GM23338 (cell line): ENCODE data around the gene ASRGL1. TPM values are rescaled to one million over a fixed set of nuclear protein-coding genes. Genes with fewer than 3 reads are reported as not detected.

ENCODE experiments used
- ATAC-seq: fragments of 200-7000 bp; cut with Tn5 transposase; 3 replicates; pipeline ENCODE4 v1.9.1; 2020
- DNase-seq: peaks from one replicate; pipeline ENCODE4 v3.0.0-alpha.2; 2015; ENCODE audit warnings: low spot score
- H2AFZ ChIP-seq: fragments of 200-600 bp; sonication (generic); 2 replicates; pipeline ENCODE4 v1.8.0; 2016; ENCODE audit warnings: antibody characterized with exemption, mild to moderate bottlenecking, moderate library complexity
- H3F3A ChIP-seq: fragments of 200-600 bp; sonication (generic); replicated peaks from 2 replicates; pipeline ENCODE4 v1.8.0; 2017; ENCODE audit warnings: antibody characterized with exemption, mixed run types, low read depth
- H3K27ac ChIP-seq: fragments of 200-600 bp; sonication (generic); 2 replicates; pipeline ENCODE4 v1.6.1; 2016; ENCODE audit warnings: low read depth
- H3K27me3 ChIP-seq: fragments of 200-600 bp; sonication (generic); 2 replicates; pipeline ENCODE4 v1.8.0; 2016; ENCODE audit warnings: mild to moderate bottlenecking, mixed run types, moderate library complexity; ENCODE audit not compliant: insufficient read depth
- H3K36me3 ChIP-seq: fragments of 200-600 bp; sonication (generic); 2 replicates; pipeline ENCODE4 v1.8.0; 2016; ENCODE audit warnings: mild to moderate bottlenecking; ENCODE audit not compliant: insufficient read depth
- H3K4me1 ChIP-seq: fragments of 200-600 bp; sonication (generic); 2 replicates; pipeline ENCODE4 v1.8.0; 2016; ENCODE audit warnings: mild to moderate bottlenecking, moderate library complexity; ENCODE audit not compliant: insufficient read depth
- H3K4me2 ChIP-seq: fragments of 200-600 bp; sonication (generic); 2 replicates; pipeline ENCODE4 v1.7.1; 2017; ENCODE audit warnings: mixed run types
- H3K4me3 ChIP-seq: fragments of 200-600 bp; sonication (generic); 2 replicates; pipeline ENCODE4 v1.6.1; 2016; ENCODE audit warnings: mixed run types
- H3K79me2 ChIP-seq: fragments of 200-600 bp; sonication (generic); replicated peaks from 2 replicates; pipeline ENCODE4 v1.8.0; 2017; ENCODE audit warnings: mild to moderate bottlenecking; ENCODE audit not compliant: insufficient read depth
- H3K9me2 ChIP-seq: fragments of 200-600 bp; sonication (generic); 2 replicates; pipeline ENCODE4 v1.8.0; 2017; ENCODE audit not compliant: insufficient read depth
- H4K20me1 ChIP-seq: fragments of 200-600 bp; sonication (generic); replicated peaks from 2 replicates; pipeline ENCODE4 v1.8.0; 2017; ENCODE audit warnings: mild to moderate bottlenecking; ENCODE audit not compliant: insufficient read depth
- H3K27ac Mint-ChIP-seq: 2 replicates; pipeline ENCODE4 v1.8.0; 2020; ENCODE audit warnings: inconsistent platforms, mild to moderate bottlenecking, moderate library complexity, mixed read lengths
- H3K27me3 Mint-ChIP-seq: 3 replicates; pipeline ENCODE4 v1.8.0; 2022; ENCODE audit warnings: low read depth, mild to moderate bottlenecking, moderate library complexity, mixed read lengths, inconsistent platforms; ENCODE audit not compliant: insufficient read depth, poor library complexity
- H3K36me3 Mint-ChIP-seq: 3 replicates; pipeline ENCODE4 v1.8.0; 2021; ENCODE audit warnings: low read depth, mild to moderate bottlenecking, inconsistent platforms, moderate library complexity, mixed read lengths
- H3K4me1 Mint-ChIP-seq: 3 replicates; pipeline ENCODE4 v1.8.0; 2020; ENCODE audit warnings: mild to moderate bottlenecking, inconsistent platforms, mixed read lengths
- H3K4me3 Mint-ChIP-seq: 3 replicates; pipeline ENCODE4 v1.8.0; 2021; ENCODE audit warnings: moderate library complexity, mild to moderate bottlenecking, inconsistent platforms, mixed read lengths
- H3K9me3 Mint-ChIP-seq: 3 replicates; pipeline ENCODE4 v1.8.0; 2020; ENCODE audit warnings: moderate library complexity, mild to moderate bottlenecking, inconsistent platforms, mixed read lengths
- CREB1 ChIP-seq: fragments of 250-450 bp; sonication (Bioruptor Pico); IDR thresholded peaks from 2 replicates; pipeline ENCODE4 v1.5.0; 2020; ENCODE audit warnings: low read depth, mild to moderate bottlenecking, moderate library complexity
- CTCF ChIP-seq, 2 experiments: fragments of 200-600 bp in 1 of 2; sonication (generic) in 1 of 2; conservative IDR thresholded peaks; 2 replicates each; pipeline versions ENCODE4 v1.5.1 to v1.6.1; 2016 to 2017; ENCODE audit warnings: antibody characterized with exemption in 2 of 2, low read depth in 2 of 2, mild to moderate bottlenecking in 2 of 2, moderate library complexity in 1 of 2
- ETS1 ChIP-seq: IDR thresholded peaks from 2 replicates; pipeline ENCODE4 v1.6.1; 2016; ENCODE audit warnings: antibody characterized with exemption
- EZH2 ChIP-seq: fragments of 200-600 bp; sonication (generic); IDR thresholded peaks from one replicate; pipeline ENCODE4 v1.8.0; 2017; ENCODE audit warnings: antibody characterized with exemption, mild to moderate bottlenecking, low read depth; ENCODE audit not compliant: unreplicated experiment
- EZH2phosphoT487 ChIP-seq: fragments of 200-600 bp; sonication (generic); IDR thresholded peaks from one replicate; pipeline ENCODE4 v1.8.1; 2018; ENCODE audit warnings: antibody characterized with exemption; ENCODE audit not compliant: unreplicated experiment
- JUNB ChIP-seq: IDR thresholded peaks from one replicate; pipeline ENCODE4 v1.6.1; 2016; ENCODE audit warnings: antibody characterized with exemption; ENCODE audit not compliant: unreplicated experiment
- NANOG ChIP-seq: IDR thresholded peaks from 2 replicates; pipeline ENCODE4 v1.6.1; 2016; ENCODE audit warnings: antibody characterized with exemption, borderline replicate concordance
- POLR2AphosphoS5 ChIP-seq: IDR thresholded peaks from 2 replicates; pipeline ENCODE4 v1.6.1; 2016; ENCODE audit warnings: antibody characterized with exemption, low read depth
- REST ChIP-seq: IDR thresholded peaks from one replicate; pipeline ENCODE4 v1.6.1; 2018; ENCODE audit warnings: antibody characterized with exemption; ENCODE audit not compliant: unreplicated experiment
- STAT1 ChIP-seq: IDR thresholded peaks from one replicate; pipeline ENCODE4 v1.6.1; 2016; ENCODE audit warnings: antibody characterized with exemption; ENCODE audit not compliant: unreplicated experiment
- ZNF114 ChIP-seq: fragments of 250-450 bp; sonication (Bioruptor Pico); IDR thresholded peaks from 2 replicates; pipeline ENCODE4 v1.5.0; 2020; ENCODE audit warnings: mild to moderate bottlenecking, moderate library complexity
- ZNF331 ChIP-seq: fragments of 250-450 bp; sonication (Bioruptor Pico); IDR thresholded peaks from 2 replicates; pipeline ENCODE4 v1.5.0; 2020; ENCODE audit warnings: low read depth, mild to moderate bottlenecking, moderate library complexity
- polyA plus RNA-seq: library from polyadenylated mRNA; unstranded; fragments of >200 nt; fragmentation: Nextera tagmentation; extraction: Ambion mirVana; gene quantifications from 2 replicates; pipeline ENCODE4 v1.2.1, GENCODE V29; 2016
- total RNA-seq: library from RNA; depleted of rRNA; stranded (reverse); fragments of >200 nt; shearing (Covaris generic); gene quantifications from 2 replicates; pipeline ENCODE4 v1.2.3, GENCODE V29; 2014
- TF ChIP-seq, protein P1 (sequence below): fragments of 250-450 bp; sonication (Bioruptor Pico); IDR thresholded peaks from 2 replicates; pipeline ENCODE4 v1.5.0; 2020; ENCODE audit warnings: mild to moderate bottlenecking, moderate library complexity

ASRGL1 gene
- total and polyA plus RNA-seq, 2 experiments from 2014 or later: 32.9 to 50.3 TPM

- no peaks in the 10 kb centered on the region for H3K4me1 ChIP-seq
- H3K27ac Mint-ChIP-seq: no peak overlapping the region
Observed at GRCh38 chr11:62307950-62308349, 29.3 kb upstream of the ASRGL1 start.

More at GRCh38 chr11:62307950-62308349, 29.3 kb upstream of the ASRGL1 start:
- ATAC-seq: no peak
- Histone ChIP-seq H4K20me1 (no peaks in the 10 kb centered on the region), H3K4me2 (no peak overlapping the region), H3F3A (no peaks in the 10 kb centered on the region), H3K9me2 (no peaks in the 10 kb centered on the region), H3K4me3 (no peak overlapping the region), H2AFZ (no peak overlapping the region), H3K27me3 (no peaks in the 10 kb centered on the region), H3K79me2 (no peaks in the 10 kb centered on the region), H3K36me3 (no peaks in the 10 kb centered on the region), H3K27ac (no peak overlapping the region)
- DNase-seq: no peak
- H3K27me3 Mint-ChIP-seq: peaks cover 4% of the 10 kb centered on the region
- no peak overlapping the region for H3K4me3 Mint-ChIP-seq
- H3K4me1 Mint-ChIP-seq: no peaks in the 10 kb centered on the region
- H3K36me3 Mint-ChIP-seq: no peaks in the 10 kb centered on the region
- H3K9me3 Mint-ChIP-seq: peaks cover 11% of the 10 kb centered on the region
- TF ChIP-seq JUNB (no peak), ZNF114 (CRISPR knock-in tag) (no peak), ETS1 (no peak), EZH2phosphoT487 (no peak), POLR2AphosphoS5 (no peak), CREB1 (CRISPR knock-in tag) (no peak), CTCF (conservative IDR thresholded peaks at IDR 0.05; ENCODE audit: low read depth in 2 of 2) (no peak), REST (no peak), NANOG (no peak), STAT1 (no peak), ZNF331 (no peak), EZH2 (no peak)
- TF ChIP-seq, protein P1, sequence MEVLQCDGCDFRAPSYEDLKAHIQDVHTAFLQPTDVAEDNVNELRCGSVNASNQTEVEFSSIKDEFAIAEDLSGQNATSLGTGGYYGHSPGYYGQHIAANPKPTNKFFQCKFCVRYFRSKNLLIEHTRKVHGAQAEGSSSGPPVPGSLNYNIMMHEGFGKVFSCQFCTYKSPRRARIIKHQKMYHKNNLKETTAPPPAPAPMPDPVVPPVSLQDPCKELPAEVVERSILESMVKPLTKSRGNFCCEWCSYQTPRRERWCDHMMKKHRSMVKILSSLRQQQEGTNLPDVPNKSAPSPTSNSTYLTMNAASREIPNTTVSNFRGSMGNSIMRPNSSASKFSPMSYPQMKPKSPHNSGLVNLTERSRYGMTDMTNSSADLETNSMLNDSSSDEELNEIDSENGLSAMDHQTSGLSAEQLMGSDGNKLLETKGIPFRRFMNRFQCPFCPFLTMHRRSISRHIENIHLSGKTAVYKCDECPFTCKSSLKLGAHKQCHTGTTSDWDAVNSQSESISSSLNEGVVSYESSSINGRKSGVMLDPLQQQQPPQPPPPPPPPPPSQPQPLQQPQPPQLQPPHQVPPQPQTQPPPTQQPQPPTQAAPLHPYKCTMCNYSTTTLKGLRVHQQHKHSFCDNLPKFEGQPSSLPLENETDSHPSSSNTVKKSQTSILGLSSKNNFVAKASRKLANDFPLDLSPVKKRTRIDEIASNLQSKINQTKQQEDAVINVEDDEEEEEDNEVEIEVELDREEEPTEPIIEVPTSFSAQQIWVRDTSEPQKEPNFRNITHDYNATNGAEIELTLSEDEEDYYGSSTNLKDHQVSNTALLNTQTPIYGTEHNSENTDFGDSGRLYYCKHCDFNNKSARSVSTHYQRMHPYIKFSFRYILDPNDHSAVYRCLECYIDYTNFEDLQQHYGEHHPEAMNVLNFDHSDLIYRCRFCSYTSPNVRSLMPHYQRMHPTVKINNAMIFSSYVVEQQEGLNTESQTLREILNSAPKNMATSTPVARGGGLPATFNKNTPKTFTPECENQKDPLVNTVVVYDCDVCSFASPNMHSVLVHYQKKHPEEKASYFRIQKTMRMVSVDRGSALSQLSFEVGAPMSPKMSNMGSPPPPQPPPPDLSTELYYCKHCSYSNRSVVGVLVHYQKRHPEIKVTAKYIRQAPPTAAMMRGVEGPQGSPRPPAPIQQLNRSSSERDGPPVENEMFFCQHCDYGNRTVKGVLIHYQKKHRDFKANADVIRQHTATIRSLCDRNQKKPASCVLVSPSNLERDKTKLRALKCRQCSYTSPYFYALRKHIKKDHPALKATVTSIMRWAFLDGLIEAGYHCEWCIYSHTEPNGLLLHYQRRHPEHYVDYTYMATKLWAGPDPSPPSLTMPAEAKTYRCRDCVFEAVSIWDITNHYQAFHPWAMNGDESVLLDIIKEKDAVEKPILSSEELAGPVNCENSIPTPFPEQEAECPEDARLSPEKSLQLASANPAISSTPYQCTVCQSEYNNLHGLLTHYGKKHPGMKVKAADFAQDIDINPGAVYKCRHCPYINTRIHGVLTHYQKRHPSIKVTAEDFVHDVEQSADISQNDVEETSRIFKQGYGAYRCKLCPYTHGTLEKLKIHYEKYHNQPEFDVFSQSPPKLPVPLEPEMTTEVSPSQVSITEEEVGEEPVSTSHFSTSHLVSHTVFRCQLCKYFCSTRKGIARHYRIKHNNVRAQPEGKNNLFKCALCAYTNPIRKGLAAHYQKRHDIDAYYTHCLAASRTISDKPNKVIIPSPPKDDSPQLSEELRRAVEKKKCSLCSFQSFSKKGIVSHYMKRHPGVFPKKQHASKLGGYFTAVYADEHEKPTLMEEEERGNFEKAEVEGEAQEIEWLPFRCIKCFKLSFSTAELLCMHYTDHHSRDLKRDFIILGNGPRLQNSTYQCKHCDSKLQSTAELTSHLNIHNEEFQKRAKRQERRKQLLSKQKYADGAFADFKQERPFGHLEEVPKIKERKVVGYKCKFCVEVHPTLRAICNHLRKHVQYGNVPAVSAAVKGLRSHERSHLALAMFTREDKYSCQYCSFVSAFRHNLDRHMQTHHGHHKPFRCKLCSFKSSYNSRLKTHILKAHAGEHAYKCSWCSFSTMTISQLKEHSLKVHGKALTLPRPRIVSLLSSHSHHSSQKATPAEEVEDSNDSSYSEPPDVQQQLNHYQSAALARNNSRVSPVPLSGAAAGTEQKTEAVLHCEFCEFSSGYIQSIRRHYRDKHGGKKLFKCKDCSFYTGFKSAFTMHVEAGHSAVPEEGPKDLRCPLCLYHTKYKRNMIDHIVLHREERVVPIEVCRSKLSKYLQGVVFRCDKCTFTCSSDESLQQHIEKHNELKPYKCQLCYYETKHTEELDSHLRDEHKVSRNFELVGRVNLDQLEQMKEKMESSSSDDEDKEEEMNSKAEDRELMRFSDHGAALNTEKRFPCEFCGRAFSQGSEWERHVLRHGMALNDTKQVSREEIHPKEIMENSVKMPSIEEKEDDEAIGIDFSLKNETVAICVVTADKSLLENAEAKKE (CRISPR knock-in tag): no peak
